ENCODE results near the gene ECI1.

Gene ECI1

DNA sequence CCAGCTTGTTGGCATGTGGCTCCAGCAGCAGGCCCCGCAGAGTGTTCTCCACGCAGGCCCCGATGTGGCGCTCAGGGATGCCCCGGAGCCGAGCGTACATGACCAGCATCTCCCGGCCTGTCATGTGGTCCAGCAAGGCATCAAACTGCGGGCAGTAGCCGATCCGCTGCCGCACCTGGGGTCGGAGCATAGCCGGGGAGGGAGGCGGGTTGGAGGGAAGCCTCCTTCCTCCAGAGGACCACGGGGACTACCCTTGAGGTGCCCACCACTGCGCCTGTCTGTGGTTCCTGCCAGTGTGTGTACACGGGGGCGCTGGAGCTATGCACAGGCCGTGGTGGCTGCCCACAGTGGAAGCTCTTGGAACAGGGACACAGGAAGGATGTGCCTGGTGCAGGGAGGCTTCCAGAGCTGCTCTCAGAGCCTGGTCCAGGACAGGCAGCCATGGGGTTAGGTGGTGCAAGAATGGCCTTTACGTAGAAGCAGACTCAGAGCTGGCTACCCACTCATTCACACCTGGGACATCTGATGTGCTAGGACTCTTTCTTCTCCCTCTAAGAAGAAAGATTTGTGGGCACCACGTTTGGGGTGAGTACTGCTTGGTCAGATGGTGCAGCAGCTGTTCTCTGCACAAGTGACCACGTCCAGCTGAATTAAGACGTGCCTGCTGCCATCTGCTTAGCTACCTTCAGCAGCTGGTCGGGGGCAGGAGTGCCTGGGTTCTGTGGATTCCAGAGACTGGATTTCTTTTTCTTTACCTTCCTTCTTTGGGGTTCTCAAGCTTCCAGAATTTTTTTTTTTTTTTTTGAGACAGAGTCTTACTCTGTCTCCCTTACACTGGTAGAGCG, 27.8 kb upstream of the ECI1 start:
- H3K36me3 ChIP-seq (ENCODE audit: control insufficient read depth, insufficient read depth, low read length) = no peaks in the 10 kb centered on the region
- H3K4me3 ChIP-seq (ENCODE audit: extremely low read depth, insufficient read depth, low read length, poor library complexity, severe bottlenecking) = no peak overlapping the region
- no peak overlapping the region for H3K27ac ChIP-seq (ENCODE audit: low read depth, low read length, severe bottlenecking)
- H3K9me3 ChIP-seq (ENCODE audit: control insufficient read depth, low read length) = no peaks in the 10 kb centered on the region
- 91 to 92% methylated on average over 24 of the region's 26 CpGs for WGBS, 2 experiments (ENCODE audit: insufficient coverage in 2 of 2)
- no peaks in the 10 kb centered on the region for H3K4me1 ChIP-seq (ENCODE audit: control insufficient read depth, insufficient read depth, low read length, poor library complexity, severe bottlenecking)

DNA sequence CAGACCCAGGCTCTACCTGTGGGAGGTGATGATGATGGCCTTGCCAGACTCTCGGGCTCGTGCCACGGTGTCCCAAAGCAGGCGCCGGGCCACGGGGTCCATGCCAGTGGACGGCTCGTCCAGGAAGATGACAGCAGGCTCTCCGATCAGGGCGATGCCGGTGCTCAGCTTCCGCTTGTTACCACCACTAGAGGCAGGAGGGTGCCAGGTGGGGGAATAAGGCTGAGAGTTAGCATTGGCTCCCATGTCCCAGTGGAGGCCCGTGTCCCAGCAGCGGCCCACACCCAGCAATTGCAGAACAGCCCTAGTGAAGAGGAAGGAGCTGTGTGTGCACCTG, 26.9 kb upstream of the ECI1 start:
- Histone ChIP-seq H3K9me3 (ENCODE audit: control insufficient read depth, low read length) (no peaks in the 10 kb centered on the region), H3K36me3 (ENCODE audit: control insufficient read depth, insufficient read depth, low read length) (no peaks in the 10 kb centered on the region), H3K27ac (ENCODE audit: low read depth, low read length, severe bottlenecking) (no peak overlapping the region), H3K4me3 (ENCODE audit: extremely low read depth, insufficient read depth, low read length, poor library complexity, severe bottlenecking) (no peak overlapping the region), H3K4me1 (ENCODE audit: control insufficient read depth, insufficient read depth, low read length, poor library complexity, severe bottlenecking) (no peaks in the 10 kb centered on the region)
- WGBS, 2 experiments (ENCODE audit: insufficient coverage in 2 of 2) = 71 to 78% methylated on average over 8 to 14 of the region's 14 CpGs

DNA sequence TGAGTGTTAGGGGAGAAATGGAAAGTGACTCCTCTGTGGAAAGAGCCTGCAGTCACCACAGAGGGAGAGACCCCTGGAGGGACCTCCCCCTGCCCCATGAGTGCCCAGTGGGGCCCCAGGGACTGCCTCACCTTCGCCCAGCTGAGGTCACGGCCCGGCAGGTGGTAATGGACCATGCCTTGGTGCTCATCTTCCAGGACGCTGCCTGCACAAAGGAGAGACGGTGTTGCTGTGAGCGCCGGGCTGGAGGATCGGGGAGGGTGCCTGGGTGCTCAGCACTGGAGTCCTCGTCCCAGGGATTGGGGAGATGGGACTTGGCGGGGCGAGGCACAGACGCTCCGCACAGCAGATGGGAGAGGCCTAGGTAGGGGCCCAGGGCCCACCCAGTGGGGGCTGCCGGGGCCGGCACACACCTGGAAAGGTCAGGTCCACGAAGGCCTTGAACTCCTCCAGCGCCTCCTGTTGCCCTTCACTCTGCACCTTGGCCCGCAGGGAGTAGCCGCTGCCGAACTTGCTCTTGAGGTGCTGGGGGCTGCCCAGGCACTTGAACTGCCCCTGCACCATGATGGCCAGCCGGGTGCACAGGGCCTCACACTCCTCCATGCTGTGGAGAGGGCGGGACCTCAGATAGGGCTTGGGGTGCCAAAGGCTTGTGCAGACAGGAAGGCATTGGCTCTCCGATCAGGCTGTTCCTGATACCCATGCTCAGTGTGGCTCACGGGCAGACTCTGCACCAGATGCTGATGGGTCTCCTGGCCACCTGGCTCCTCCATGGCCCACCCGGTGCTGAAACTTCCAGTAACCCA, 26.3 kb upstream of the ECI1 start:
- 93 to 97% methylated on average over 22 to 24 of the region's 25 CpGs for WGBS, 2 experiments (ENCODE audit: insufficient coverage in 2 of 2)
- peaks cover 1% of the 10 kb centered on the region for H3K36me3 ChIP-seq (ENCODE audit: control insufficient read depth, insufficient read depth, low read length)
- no peak overlapping the region for H3K27ac ChIP-seq (ENCODE audit: low read depth, low read length, severe bottlenecking)
- H3K4me1 ChIP-seq (ENCODE audit: control insufficient read depth, insufficient read depth, low read length, poor library complexity, severe bottlenecking) = no peaks in the 10 kb centered on the region
- H3K9me3 ChIP-seq (ENCODE audit: control insufficient read depth, low read length) = no peaks in the 10 kb centered on the region
- H3K4me3 ChIP-seq (ENCODE audit: extremely low read depth, insufficient read depth, low read length, poor library complexity, severe bottlenecking) = no peak overlapping the region

DNA sequence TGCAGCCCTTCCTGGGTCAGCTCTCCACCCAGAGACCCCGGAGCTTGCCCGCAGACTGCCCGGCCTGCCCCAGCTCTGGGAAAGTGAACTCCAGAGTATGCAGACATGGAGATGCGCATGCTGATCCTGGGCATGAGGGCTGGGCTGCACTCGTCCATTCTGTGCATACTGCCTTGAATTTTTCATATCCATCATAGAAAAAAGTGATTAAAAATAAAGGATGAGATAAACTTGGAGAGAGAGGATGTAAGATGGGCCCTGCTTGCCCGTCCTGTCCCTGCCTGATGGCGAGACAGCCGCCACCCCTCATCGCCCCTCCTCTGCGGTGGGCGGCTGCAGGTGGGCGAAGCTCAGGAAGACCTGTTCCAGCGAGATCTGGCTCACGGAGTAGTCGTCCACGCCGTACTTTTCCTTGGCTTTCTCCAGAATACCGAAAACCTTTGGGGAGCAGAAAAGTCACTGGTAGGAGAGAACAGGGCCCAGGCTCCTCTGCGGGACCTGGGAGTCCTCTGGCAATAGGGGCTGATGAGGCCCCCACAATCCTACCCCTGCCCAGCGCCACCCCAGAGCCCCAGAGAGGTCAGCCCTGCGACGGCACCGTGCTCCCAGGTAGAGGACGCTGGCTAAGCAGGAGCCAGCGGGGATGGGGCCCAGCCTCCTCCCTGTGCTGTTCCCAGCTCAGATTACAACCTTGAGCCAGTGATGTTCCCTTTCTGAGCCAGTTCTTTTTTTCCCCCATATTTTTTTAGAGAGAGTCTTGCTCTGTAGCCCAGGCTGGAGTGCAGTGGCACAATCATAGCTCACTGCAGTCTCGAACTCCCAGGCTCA, 25.2 kb upstream of the ECI1 start:
- no peak overlapping the region for H3K4me3 ChIP-seq (ENCODE audit: extremely low read depth, insufficient read depth, low read length, poor library complexity, severe bottlenecking)
- WGBS, 2 experiments (ENCODE audit: insufficient coverage in 2 of 2) = 83% methylated on average over 20 to 25 of the region's 26 CpGs
- H3K9me3 ChIP-seq (ENCODE audit: control insufficient read depth, low read length) = no peaks in the 10 kb centered on the region
- H3K27ac ChIP-seq (ENCODE audit: low read depth, low read length, severe bottlenecking) = no peak overlapping the region
- no peaks in the 10 kb centered on the region for H3K4me1 ChIP-seq (ENCODE audit: control insufficient read depth, insufficient read depth, low read length, poor library complexity, severe bottlenecking)
- peaks cover 5% of the 10 kb centered on the region for H3K36me3 ChIP-seq (ENCODE audit: control insufficient read depth, insufficient read depth, low read length)

DNA sequence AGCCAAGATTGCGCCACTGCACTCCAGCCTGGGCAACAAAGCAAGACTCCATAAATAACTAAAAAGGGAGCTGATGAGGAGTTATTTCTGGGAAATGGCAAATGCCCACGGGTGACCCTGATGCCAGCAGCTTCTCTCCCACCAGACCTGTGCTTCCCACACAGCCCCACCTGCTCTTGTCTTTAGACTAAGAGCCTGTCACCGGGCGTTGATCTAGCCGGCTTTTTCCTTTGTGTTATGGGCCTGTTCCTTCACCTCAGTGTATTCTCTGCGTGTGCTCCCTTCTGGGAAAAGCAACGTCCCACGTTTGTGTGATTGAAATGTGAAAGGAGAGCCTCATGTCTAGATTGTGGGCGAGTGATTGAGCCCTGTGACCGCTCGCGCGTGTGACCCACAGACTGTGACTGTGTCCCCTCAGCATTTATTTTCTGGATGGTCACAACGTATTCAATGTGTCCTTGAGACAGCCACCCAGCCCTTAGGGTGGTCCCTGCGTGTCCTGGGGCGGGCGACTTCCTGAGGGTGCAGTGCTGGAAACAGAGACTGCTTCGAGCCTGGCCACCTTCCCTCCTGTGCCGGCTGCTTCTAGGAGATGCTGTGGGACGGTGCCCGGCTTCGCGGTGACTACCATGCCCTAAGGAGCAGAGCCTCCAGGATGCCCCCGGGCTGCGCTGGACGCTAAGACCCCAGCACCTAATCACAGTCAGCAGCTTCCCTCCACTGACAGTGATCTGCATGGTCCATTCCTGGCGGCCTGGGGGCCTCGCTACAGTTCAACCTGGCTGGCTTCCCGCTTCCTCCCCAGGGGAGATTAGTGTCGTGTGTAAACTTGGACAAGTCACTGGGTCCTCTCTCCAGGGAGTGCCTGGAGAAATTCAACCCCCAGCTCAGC, 24.3 kb upstream of the ECI1 start:
- WGBS, 2 experiments (ENCODE audit: insufficient coverage in 2 of 2) = 85 to 88% methylated on average over 27 to 29 of the region's 30 CpGs
- Histone ChIP-seq H3K9me3 (ENCODE audit: control insufficient read depth, low read length) (no peaks in the 10 kb centered on the region), H3K36me3 (ENCODE audit: control insufficient read depth, insufficient read depth, low read length) (peaks cover 5% of the 10 kb centered on the region), H3K27ac (ENCODE audit: low read depth, low read length, severe bottlenecking) (no peak overlapping the region), H3K4me3 (ENCODE audit: extremely low read depth, insufficient read depth, low read length, poor library complexity, severe bottlenecking) (no peak overlapping the region), H3K4me1 (ENCODE audit: control insufficient read depth, insufficient read depth, low read length, poor library complexity, severe bottlenecking) (no peaks in the 10 kb centered on the region)

DNA sequence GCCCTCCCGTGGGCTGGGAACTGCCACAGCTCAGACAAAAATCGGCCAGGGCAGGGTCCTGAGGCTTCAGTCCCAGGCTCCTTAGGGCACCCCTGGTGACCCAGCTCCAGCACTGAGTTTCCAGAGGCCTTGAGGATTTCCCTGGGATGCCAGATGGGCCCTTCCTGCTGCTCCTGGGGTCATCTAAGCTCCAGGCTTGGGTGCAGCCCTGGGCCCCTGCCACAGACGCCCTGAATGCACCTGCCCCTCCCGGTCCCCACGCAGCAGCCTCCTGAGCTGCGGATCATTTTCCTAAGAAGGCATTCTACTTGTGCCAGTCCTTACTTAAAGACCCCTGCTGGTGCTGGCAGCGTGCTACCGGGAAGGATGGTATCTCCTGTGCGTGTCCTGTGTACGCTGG, 22.5 kb upstream of the ECI1 start:
- 92 to 94% methylated on average over 9 to 10 of the region's 10 CpGs for WGBS, 2 experiments (ENCODE audit: insufficient coverage in 2 of 2)
- no peak overlapping the region for H3K27ac ChIP-seq (ENCODE audit: low read depth, low read length, severe bottlenecking)
- H3K36me3 ChIP-seq (ENCODE audit: control insufficient read depth, insufficient read depth, low read length) = peaks cover 5% of the 10 kb centered on the region
- no peaks in the 10 kb centered on the region for H3K4me1 ChIP-seq (ENCODE audit: control insufficient read depth, insufficient read depth, low read length, poor library complexity, severe bottlenecking)
- H3K9me3 ChIP-seq (ENCODE audit: control insufficient read depth, low read length) = no peaks in the 10 kb centered on the region
- H3K4me3 ChIP-seq (ENCODE audit: extremely low read depth, insufficient read depth, low read length, poor library complexity, severe bottlenecking) = no peak overlapping the region

DNA sequence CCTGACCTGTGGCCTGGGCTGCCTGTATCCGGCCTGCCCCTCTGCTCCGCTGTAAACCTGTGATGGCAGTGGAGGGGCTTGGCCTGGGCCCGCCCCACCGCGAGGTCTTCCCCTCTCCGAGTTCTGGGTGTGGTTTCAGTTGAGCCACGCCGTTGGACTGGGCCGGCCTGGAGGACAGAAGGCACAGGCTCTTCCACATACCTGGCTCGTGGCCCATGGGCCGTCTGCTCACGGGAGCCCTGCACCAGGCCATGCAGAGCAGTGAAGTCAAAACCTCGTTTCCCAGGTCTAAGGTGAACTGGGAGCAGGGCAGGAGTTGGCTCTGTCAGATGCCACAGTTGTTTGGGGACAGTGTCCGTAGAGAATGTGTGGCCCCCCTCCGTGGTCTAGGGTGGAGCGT, 22.1 kb upstream of the ECI1 start:
- Histone ChIP-seq H3K27ac (ENCODE audit: low read depth, low read length, severe bottlenecking) (no peak overlapping the region), H3K4me1 (ENCODE audit: control insufficient read depth, insufficient read depth, low read length, poor library complexity, severe bottlenecking) (no peaks in the 10 kb centered on the region), H3K9me3 (ENCODE audit: control insufficient read depth, low read length) (no peaks in the 10 kb centered on the region), H3K4me3 (ENCODE audit: extremely low read depth, insufficient read depth, low read length, poor library complexity, severe bottlenecking) (no peak overlapping the region), H3K36me3 (ENCODE audit: control insufficient read depth, insufficient read depth, low read length) (peaks cover 5% of the 10 kb centered on the region)
- WGBS, 2 experiments (ENCODE audit: insufficient coverage in 2 of 2) = 91 to 93% methylated on average over 16 of the region's 16 CpGs

DNA sequence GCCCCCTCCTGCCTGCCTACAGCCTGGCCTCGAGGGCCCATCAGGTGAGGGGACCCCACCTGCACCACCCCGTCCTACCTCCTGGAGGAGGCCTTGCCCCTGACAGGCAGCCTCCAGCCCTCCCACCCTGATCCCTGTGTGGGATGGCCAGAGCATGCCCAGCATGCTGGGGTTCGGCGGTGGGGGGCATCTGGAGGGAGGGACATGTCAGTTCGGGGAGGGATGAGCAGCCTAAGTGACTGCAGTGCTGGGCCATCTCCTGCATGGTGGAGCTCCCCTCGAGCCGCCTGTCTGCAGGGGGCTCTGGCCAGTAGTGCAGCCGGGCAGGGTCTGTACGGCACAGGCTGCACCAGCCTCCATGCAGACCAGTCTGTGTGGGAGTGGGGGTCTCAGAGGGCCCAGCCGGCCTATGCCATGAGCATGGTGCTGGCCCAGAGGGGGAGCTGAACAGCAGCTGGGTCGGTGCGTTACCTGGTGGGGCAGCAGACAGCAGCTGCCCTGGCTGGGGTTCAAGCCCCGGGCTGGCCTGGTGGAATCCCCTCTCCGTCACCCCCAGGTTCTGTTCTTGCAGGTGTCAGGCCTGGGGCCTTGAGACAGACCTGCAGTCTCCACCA, 20.6 kb upstream of the ECI1 start:
- H3K4me3 ChIP-seq (ENCODE audit: extremely low read depth, insufficient read depth, low read length, poor library complexity, severe bottlenecking) = no peak overlapping the region
- no peaks in the 10 kb centered on the region for H3K9me3 ChIP-seq (ENCODE audit: control insufficient read depth, low read length)
- no peaks in the 10 kb centered on the region for H3K4me1 ChIP-seq (ENCODE audit: control insufficient read depth, insufficient read depth, low read length, poor library complexity, severe bottlenecking)
- 96 to 98% methylated on average over 10 to 12 of the region's 14 CpGs for WGBS, 2 experiments (ENCODE audit: insufficient coverage in 2 of 2)
- peaks cover 5% of the 10 kb centered on the region for H3K36me3 ChIP-seq (ENCODE audit: control insufficient read depth, insufficient read depth, low read length)
- no peak overlapping the region for H3K27ac ChIP-seq (ENCODE audit: low read depth, low read length, severe bottlenecking)

DNA sequence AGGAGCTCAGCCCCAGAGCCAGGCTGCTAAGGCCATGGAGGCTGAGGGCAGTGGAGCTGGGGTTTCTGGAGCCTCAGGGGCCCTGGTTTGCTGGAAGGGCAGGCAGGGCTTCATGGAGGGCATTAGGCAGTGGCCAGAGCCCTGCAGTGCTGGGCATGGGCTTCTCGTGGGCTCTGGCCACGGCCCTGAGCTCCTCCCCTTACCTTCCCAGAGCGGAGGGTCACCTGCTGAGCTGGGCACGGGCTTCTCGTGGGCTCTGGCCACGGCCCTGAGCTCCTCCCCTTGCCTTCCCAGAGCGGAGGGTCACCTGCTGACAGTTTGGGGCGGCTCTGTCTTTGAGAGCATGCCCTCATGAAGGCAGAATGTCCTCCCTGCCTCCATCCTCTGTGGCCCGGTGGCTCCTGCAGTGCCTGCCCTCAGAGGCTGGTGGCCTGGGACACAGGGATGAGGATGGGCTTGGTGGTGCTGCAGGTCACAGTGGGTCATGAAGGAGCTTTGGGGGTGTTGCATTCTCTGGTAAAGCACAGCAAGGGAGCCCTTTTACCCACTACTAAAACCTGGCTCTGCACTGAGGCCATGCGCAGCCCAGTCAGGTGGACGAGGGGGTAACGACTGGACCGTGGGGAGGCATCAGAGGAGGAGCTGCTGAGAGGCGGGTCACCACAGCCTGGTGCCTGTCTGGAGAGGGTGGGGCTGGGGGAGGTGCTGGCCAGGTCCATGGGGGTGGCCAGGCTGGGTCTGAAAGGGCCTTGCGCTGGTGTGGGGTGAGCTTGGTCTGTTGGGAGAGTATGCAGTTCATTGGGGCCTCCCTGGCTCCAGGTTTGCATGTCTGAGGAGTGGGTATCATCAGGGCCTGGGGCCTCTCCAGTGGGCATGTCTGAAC, 19.4 kb upstream of the ECI1 start:
- H3K9me3 ChIP-seq (ENCODE audit: control insufficient read depth, low read length) = no peaks in the 10 kb centered on the region
- peaks cover 4% of the 10 kb centered on the region for H3K4me1 ChIP-seq (ENCODE audit: control insufficient read depth, insufficient read depth, low read length, poor library complexity, severe bottlenecking)
- WGBS, 2 experiments (ENCODE audit: insufficient coverage in 2 of 2) = 82 to 88% methylated on average over 11 to 13 of the region's 15 CpGs
- no peak overlapping the region for H3K4me3 ChIP-seq (ENCODE audit: extremely low read depth, insufficient read depth, low read length, poor library complexity, severe bottlenecking)
- H3K27ac ChIP-seq (ENCODE audit: low read depth, low read length, severe bottlenecking) = no peak overlapping the region
- peaks cover 8% of the 10 kb centered on the region for H3K36me3 ChIP-seq (ENCODE audit: control insufficient read depth, insufficient read depth, low read length)

All from mesodermal cell (in vitro differentiated cells).